Gastrocnemius medialis (tissue), 4 donors: ENCODE results near the gene TRIOBP.

Experiments
- CTCF ChIP-seq, 5 experiments: fragments of 450-650 bp in 3 of 5; fragments of 200-600 bp in 2 of 5; sonication (generic) in 2 of 5; IDR thresholded peaks in 4 of 5; conservative IDR thresholded peaks in 1 of 5; 1 replicate in 4 of 5; 2 replicates in 1 of 5; pipeline ENCODE4 v1.5.1; 2016 to 2019; ENCODE audit warnings: antibody characterized with exemption in 5 of 5, mild to moderate bottlenecking in 3 of 5, moderate library complexity in 3 of 5
- POLR2A ChIP-seq, 2 donors: fragments of 450-650 bp; IDR thresholded peaks; one replicate each; pipeline ENCODE4 v1.6.1; 2017; ENCODE audit warnings: antibody characterized with exemption in 2 of 2, mild to moderate bottlenecking in 2 of 2, moderate library complexity in 2 of 2

DNA sequence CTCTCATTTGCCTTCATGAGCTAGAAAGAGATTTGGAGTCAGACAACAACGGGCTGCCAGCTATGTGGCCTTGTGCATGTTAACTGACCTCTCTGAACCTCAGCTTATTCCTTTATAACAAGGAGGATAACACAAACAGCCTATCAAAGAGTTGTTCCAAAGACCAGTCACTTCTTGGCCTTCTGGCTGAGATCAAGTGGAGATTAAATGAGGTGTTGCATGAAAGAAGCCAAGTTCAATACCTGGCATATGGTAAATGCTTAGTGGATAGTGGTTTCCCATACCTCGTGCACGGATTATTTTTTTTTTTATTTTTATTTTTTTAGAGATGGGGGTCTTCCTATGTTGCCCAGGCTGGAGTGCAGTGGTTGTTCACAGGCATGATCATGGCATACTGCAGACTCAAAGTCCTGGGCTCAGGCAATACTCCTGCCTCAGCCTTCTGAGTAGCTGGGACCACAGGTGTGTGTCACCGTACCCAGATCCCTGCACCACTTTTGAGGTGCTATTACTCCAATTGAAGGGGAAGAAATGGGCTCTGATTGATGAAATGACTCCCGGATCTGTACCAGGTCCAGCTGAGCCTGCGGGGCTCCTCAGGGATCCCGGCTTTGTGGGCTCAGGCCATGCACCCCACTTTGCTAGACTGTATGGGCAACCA is 16.5 kb upstream of the TRIOBP start:
- TF ChIP-seq POLR2A (IDR thresholded peaks at IDR 0.05) (no peak), CTCF (IDR thresholded peaks at IDR 0.05 in 4 of 5, conservative IDR thresholded peaks at IDR 0.05 in 1 of 5) (no peak)
